ENCODE results near the gene CD300H. TPM values are rescaled to one million over a fixed set of nuclear protein-coding genes. Genes with fewer than 3 reads are reported as not detected.
A peak's percentile ranks its signal among the peaks of the same experiment; 100 is the strongest.

CD300H gene
- total RNA-seq, 1 experiment from 2014 or later, result not detected

- CTCF ChIA-PET, result no interaction called here
Measured at GRCh38 chr17:74514632-74515334, 52.5 kb downstream of the CD300H start.

GRCh38 chr17:74513987-74514631, 53.2 kb downstream of the CD300H start:
- Mint-ChIP-seq H3K4me3 (ENCODE audit: low read depth, unreplicated experiment) (peak overlapping the region; percentile 48), H3K27ac (ENCODE audit: unreplicated experiment) (peak overlapping the region; percentile 98), H3K9me3 (ENCODE audit: low read depth, unreplicated experiment) (peaks cover 5% of the 10 kb centered on the region), H3K4me1 (ENCODE audit: low read depth, unreplicated experiment) (no peaks in the 10 kb centered on the region), H3K36me3 (ENCODE audit: insufficient read depth, unreplicated experiment) (peaks cover 20% of the 10 kb centered on the region), H3K27me3 (ENCODE audit: unreplicated experiment) (peaks cover 98% of the 10 kb centered on the region)
- TF ChIP-seq CTCF (IDR thresholded peaks at IDR 0.05; ENCODE audit: unreplicated experiment), result no peak
- no TSS peak for BruUV-seq (replicated peaks)
- CTCF ChIA-PET, result no interaction called here
- DNase-seq, result peak; percentile 16
- intact Hi-C loops (cut with micrococcal nuclease; ENCODE audit: unreplicated experiment), result no loop called here

More at GRCh38 chr17:74514632-74515334, 52.5 kb downstream of the CD300H start:
- H3K27ac Mint-ChIP-seq (ENCODE audit: unreplicated experiment), result peak overlapping the region; percentile 98
- peaks cover 91% of the 10 kb centered on the region for H3K27me3 Mint-ChIP-seq (ENCODE audit: unreplicated experiment)
- H3K4me1 Mint-ChIP-seq (ENCODE audit: low read depth, unreplicated experiment), result no peaks in the 10 kb centered on the region
- DNase-seq, result no peak
- no peak for TF ChIP-seq CTCF (IDR thresholded peaks at IDR 0.05; ENCODE audit: unreplicated experiment)
- H3K4me3 Mint-ChIP-seq (ENCODE audit: low read depth, unreplicated experiment), result peak overlapping the region; percentile 48
- H3K9me3 Mint-ChIP-seq (ENCODE audit: low read depth, unreplicated experiment), result peaks cover 5% of the 10 kb centered on the region
- H3K36me3 Mint-ChIP-seq (ENCODE audit: insufficient read depth, unreplicated experiment), result peaks cover 20% of the 10 kb centered on the region
- intact Hi-C loops (cut with micrococcal nuclease; ENCODE audit: unreplicated experiment), result no loop called here
- BruUV-seq (replicated peaks), result no TSS peak

- peaks cover 20% of the 10 kb centered on the region for H3K36me3 Mint-ChIP-seq (ENCODE audit: insufficient read depth, unreplicated experiment)
- H3K27ac Mint-ChIP-seq (ENCODE audit: unreplicated experiment), result no peak overlapping the region
- intact Hi-C loops (cut with micrococcal nuclease; ENCODE audit: unreplicated experiment), result no loop called here
- H3K27me3 Mint-ChIP-seq (ENCODE audit: unreplicated experiment), result peaks cover 100% of the 10 kb centered on the region
- no TSS peak for BruUV-seq (replicated peaks)
- H3K9me3 Mint-ChIP-seq (ENCODE audit: low read depth, unreplicated experiment), result peaks cover 3% of the 10 kb centered on the region
- no peak for TF ChIP-seq CTCF (IDR thresholded peaks at IDR 0.05; ENCODE audit: unreplicated experiment)
- no peaks in the 10 kb centered on the region for H3K4me1 Mint-ChIP-seq (ENCODE audit: low read depth, unreplicated experiment)
- H3K4me3 Mint-ChIP-seq (ENCODE audit: low read depth, unreplicated experiment), result no peak overlapping the region
- CTCF ChIA-PET, result no interaction called here
- no peak for DNase-seq
Measured at GRCh38 chr17:74512624-74513091, 54.7 kb downstream of the CD300H start.

- Mint-ChIP-seq H3K27ac (ENCODE audit: unreplicated experiment) (no peak overlapping the region), H3K9me3 (ENCODE audit: low read depth, unreplicated experiment) (peaks cover 3% of the 10 kb centered on the region), H3K4me1 (ENCODE audit: low read depth, unreplicated experiment) (no peaks in the 10 kb centered on the region), H3K4me3 (ENCODE audit: low read depth, unreplicated experiment) (no peak overlapping the region), H3K36me3 (ENCODE audit: insufficient read depth, unreplicated experiment) (peaks cover 20% of the 10 kb centered on the region), H3K27me3 (ENCODE audit: unreplicated experiment) (peaks cover 99% of the 10 kb centered on the region)
- DNase-seq, result no peak
- CTCF ChIA-PET, result no interaction called here
- intact Hi-C loops (cut with micrococcal nuclease; ENCODE audit: unreplicated experiment), result no loop called here
- no TSS peak for BruUV-seq (replicated peaks)
- no peak for TF ChIP-seq CTCF (IDR thresholded peaks at IDR 0.05; ENCODE audit: unreplicated experiment)
Measured at GRCh38 chr17:74512036-74512435, 55.3 kb downstream of the CD300H start.

Other genes with a start within 250 kb of the CD300H start
- gene KIF19, start 241.3 kb downstream of the CD300H start, total RNA-seq (2022), result not detected in 2 replicates
- not detected in 2 replicates for gene BTBD17, start 205.6 kb downstream of the CD300H start, total RNA-seq (2022)
- not detected in 2 replicates for gene GPR142, start 200.0 kb downstream of the CD300H start, total RNA-seq (2022)
- gene GPRC5C, start 135.4 kb downstream of the CD300H start, total RNA-seq (2022), result 37.3 and 48.7 TPM in 2 replicates
- 0.45 TPM in 1 of 2 replicates, not detected in the other for gene CD300A, start 100.9 kb downstream of the CD300H start, total RNA-seq (2022)
- gene CD300LB, start 36.0 kb downstream of the CD300H start, total RNA-seq (2022), result not detected in 2 replicates
- gene CD300C, start 21.4 kb downstream of the CD300H start, total RNA-seq (2022), result not detected in 2 replicates
- gene CD300LD, start 24.8 kb upstream of the CD300H start, total RNA-seq (2022), result not detected in 2 replicates
- gene CD300E, start 56.2 kb upstream of the CD300H start, total RNA-seq (2022), result not detected in 2 replicates
- gene CD300LF, start 145.4 kb upstream of the CD300H start, total RNA-seq (2022), result not detected in 2 replicates
- gene RAB37, start 169.7 kb upstream of the CD300H start, total RNA-seq (2022), result 0.21 TPM in 1 of 2 replicates, not detected in the other
- gene NHERF1, start 181.1 kb upstream of the CD300H start, total RNA-seq (2022), result 114 and 143 TPM in 2 replicates
- gene NAT9, start 208.8 kb upstream of the CD300H start, total RNA-seq (2022), result 66.5 and 74.7 TPM in 2 replicates